Liver (tissue), 9 donors: Measurements from ENCODE around the gene IL1RAPL1. TPM values are rescaled to one million over a fixed set of nuclear protein-coding genes. Genes with fewer than 3 reads are reported as not detected.

Experiments
- DNase-seq: peaks from one replicate; pipeline ENCODE4 v3.0.0-alpha.2; 2017; ENCODE audit warnings: low spot score
- H3K27ac ChIP-seq, 2 donors: one replicate each; pipeline ENCODE4 v1.7.0; 2013; ENCODE audit warnings: inconsistent platforms in 2 of 2, low read length in 2 of 2, control low read depth in 1 of 2, low read depth in 1 of 2, mild to moderate bottlenecking in 1 of 2
- H3K27me3 ChIP-seq, 4 donors: one replicate each; pipeline versions ENCODE4 v1.6.1 to v1.7.0; 2013; ENCODE audit warnings: low read length in 3 of 4, inconsistent platforms in 1 of 4, mild to moderate bottlenecking in 1 of 4, moderate library complexity in 1 of 4; ENCODE audit not compliant: control insufficient read depth in 4 of 4, insufficient read depth in 4 of 4
- H3K36me3 ChIP-seq, 4 donors: one replicate each; pipeline versions ENCODE4 v1.6.1 to v1.7.0; 2013; ENCODE audit warnings: low read length in 3 of 4, mild to moderate bottlenecking in 3 of 4, low read depth in 1 of 4, moderate library complexity in 1 of 4; ENCODE audit not compliant: control insufficient read depth in 4 of 4, insufficient read depth in 3 of 4
- H3K4me1 ChIP-seq, 4 donors: one replicate each; pipeline versions ENCODE4 v1.6.1 to v1.7.0; 2013; ENCODE audit warnings: low read length in 3 of 4, mild to moderate bottlenecking in 3 of 4, moderate library complexity in 1 of 4; ENCODE audit not compliant: control insufficient read depth in 4 of 4, insufficient read depth in 4 of 4
- H3K4me3 ChIP-seq, 3 donors: one replicate each; pipeline versions ENCODE4 v1.6.1 to v1.7.0; 2013; ENCODE audit warnings: low read length in 3 of 3, control low read depth in 1 of 3, low read depth in 1 of 3, mild to moderate bottlenecking in 1 of 3
- H3K9ac ChIP-seq, 2 donors: one replicate each; pipeline ENCODE4 v1.7.0; 2013; ENCODE audit warnings: low read length in 2 of 2, mild to moderate bottlenecking in 2 of 2, moderate library complexity in 2 of 2, control low read depth in 1 of 2, low read depth in 1 of 2
- H3K9me3 ChIP-seq, 4 donors: one replicate each; pipeline versions ENCODE4 v1.6.1 to v1.7.0; 2013; ENCODE audit warnings: low read length in 3 of 4; ENCODE audit not compliant: control insufficient read depth in 4 of 4
- EGR1 ChIP-seq, 2 donors: IDR thresholded peaks; 2 replicates each; pipeline ENCODE4 v1.6.1; 2016 to 2018; ENCODE audit warnings: antibody characterized with exemption in 2 of 2, low read depth in 2 of 2
- FOXA1 ChIP-seq: IDR thresholded peaks from 2 replicates; pipeline ENCODE4 v1.6.1; 2016; ENCODE audit warnings: antibody characterized with exemption
- FOXA2 ChIP-seq: IDR thresholded peaks from 2 replicates; pipeline ENCODE4 v1.6.1; 2016; ENCODE audit warnings: antibody characterized with exemption
- GABPA ChIP-seq, 2 donors: IDR thresholded peaks in 1 of 2; conservative IDR thresholded peaks in 1 of 2; 2 replicates each; pipeline ENCODE4 v1.6.1; 2016; ENCODE audit warnings: antibody characterized with exemption in 2 of 2, mild to moderate bottlenecking in 1 of 2, moderate library complexity in 1 of 2
- HNF4A ChIP-seq, 2 donors: conservative IDR thresholded peaks; 2 replicates each; pipeline ENCODE4 v1.6.1; 2016; ENCODE audit warnings: antibody characterized with exemption in 2 of 2, mild to moderate bottlenecking in 2 of 2
- HNF4G ChIP-seq: IDR thresholded peaks from 2 replicates; pipeline ENCODE4 v1.6.1; 2016; ENCODE audit warnings: antibody characterized with exemption
- JUND ChIP-seq, 2 donors: IDR thresholded peaks; 2 replicates each; pipeline ENCODE4 v1.6.1; 2016; ENCODE audit warnings: antibody characterized with exemption in 2 of 2
- MAX ChIP-seq: IDR thresholded peaks from 2 replicates; pipeline ENCODE4 v1.6.1; 2016; ENCODE audit warnings: antibody characterized with exemption
- NR2F2 ChIP-seq: IDR thresholded peaks from 2 replicates; pipeline ENCODE4 v1.6.1; 2016; ENCODE audit warnings: antibody characterized with exemption
- RAD21 ChIP-seq, 2 donors: IDR thresholded peaks; 2 replicates each; pipeline ENCODE4 v1.6.1; 2016; ENCODE audit warnings: antibody characterized with exemption in 2 of 2, mild to moderate bottlenecking in 2 of 2
- RXRA ChIP-seq, 2 donors: IDR thresholded peaks; 2 replicates each; pipeline ENCODE4 v1.6.1; 2017 to 2018; ENCODE audit warnings: antibody characterized with exemption in 2 of 2, mild to moderate bottlenecking in 1 of 2
- SP1 ChIP-seq: IDR thresholded peaks from 2 replicates; pipeline ENCODE4 v1.6.1; 2018; ENCODE audit warnings: antibody characterized with exemption, mild to moderate bottlenecking
- TAF1 ChIP-seq: conservative IDR thresholded peaks from 2 replicates; pipeline ENCODE4 v1.6.1; 2016; ENCODE audit warnings: antibody characterized with exemption, mild to moderate bottlenecking
- YY1 ChIP-seq: IDR thresholded peaks from 2 replicates; pipeline ENCODE4 v1.6.1; 2016; ENCODE audit warnings: antibody characterized with exemption, mild to moderate bottlenecking
- WGBS: extraction: QIAGEN DNeasy Blood & Tissue Kit; methylation state at CpG from one replicate; pipeline ENCODE4 v1.1.7; 2013; 5-methylcytosine and 5-hydroxymethylcytosine counted together
- polyA plus RNA-seq, 2 donors: library from polyadenylated mRNA; stranded (reverse) in 1 of 2; unstranded in 1 of 2; fragments of 200-250 nt in 1 of 2; fragments of >200 nt in 1 of 2; fragmentation: Nextera tagmentation in 1 of 2; extraction: Ambion mirVana in 1 of 2; gene quantifications; one replicate each; pipeline versions ENCODE4 v1.2.1 to v1.2.3, GENCODE V29; 2013 to 2015
- total RNA-seq, 2 donors: library from RNA; depleted of rRNA; stranded (reverse); fragments of >200 nt; gene quantifications; one replicate each; pipeline ENCODE4 v1.2.3, GENCODE V29; 2014
- TF ChIP-seq, protein P1 (sequence below): IDR thresholded peaks from 2 replicates; pipeline ENCODE4 v1.6.1; 2016; ENCODE audit warnings: antibody characterized with exemption
- TF ChIP-seq, protein P2 (sequence below): fragments of 150-350 bp; IDR thresholded peaks from 2 replicates; pipeline ENCODE4 v1.5.1; 2017; ENCODE audit warnings: improper control_type of control experiment, low read depth, low read length; ENCODE audit not compliant: missing input control
- donor health status: healthy.
- donor health status: healthy.
- donor health status: healthy.
- donor health status: healthy.
- donor health status: healthy.

Gene IL1RAPL1
- total and polyA plus RNA-seq, 4 donors, result 0.08 to 0.33 TPM; not detected in 2

DNA sequence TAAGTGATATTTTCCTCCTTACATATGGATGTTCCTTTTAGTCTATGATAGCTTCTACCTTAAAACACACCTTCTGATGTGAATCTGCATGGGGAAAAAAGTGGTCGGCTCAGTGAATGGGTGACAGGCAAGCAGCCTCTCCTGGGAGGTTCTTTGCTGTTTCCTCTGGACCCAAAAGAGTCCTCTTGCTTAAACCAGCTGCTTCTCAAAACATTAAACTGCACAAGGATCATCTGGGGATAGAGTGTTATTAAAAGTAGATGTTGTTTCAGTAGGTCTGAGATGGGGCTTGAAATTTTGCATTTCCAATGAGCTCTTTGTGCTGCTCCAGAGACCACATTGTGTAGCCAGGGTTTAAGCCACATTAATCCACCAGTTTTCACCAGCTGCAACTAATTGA, 452.9 kb downstream of the IL1RAPL1 start (continued):
- TF ChIP-seq FOXA1 (no peak), MAX (no peak)

- Histone ChIP-seq H3K27ac (no peak overlapping the region), H3K9ac (no peak overlapping the region), H3K4me3 (no peak overlapping the region), H3K4me1 (no peaks in the 10 kb centered on the region), H3K9me3 (no peaks in the 10 kb centered on the region), H3K27me3 (no peaks in the 10 kb centered on the region), H3K36me3 (no peaks in the 10 kb centered on the region)
- 96% methylated on average over 2 of the region's 2 CpGs for WGBS
- no peak for TF ChIP-seq HNF4G
- no peak for TF ChIP-seq TAF1
- TF ChIP-seq RXRA (IDR thresholded peaks at IDR 0.05), result no peak
- TF ChIP-seq, protein P1, sequence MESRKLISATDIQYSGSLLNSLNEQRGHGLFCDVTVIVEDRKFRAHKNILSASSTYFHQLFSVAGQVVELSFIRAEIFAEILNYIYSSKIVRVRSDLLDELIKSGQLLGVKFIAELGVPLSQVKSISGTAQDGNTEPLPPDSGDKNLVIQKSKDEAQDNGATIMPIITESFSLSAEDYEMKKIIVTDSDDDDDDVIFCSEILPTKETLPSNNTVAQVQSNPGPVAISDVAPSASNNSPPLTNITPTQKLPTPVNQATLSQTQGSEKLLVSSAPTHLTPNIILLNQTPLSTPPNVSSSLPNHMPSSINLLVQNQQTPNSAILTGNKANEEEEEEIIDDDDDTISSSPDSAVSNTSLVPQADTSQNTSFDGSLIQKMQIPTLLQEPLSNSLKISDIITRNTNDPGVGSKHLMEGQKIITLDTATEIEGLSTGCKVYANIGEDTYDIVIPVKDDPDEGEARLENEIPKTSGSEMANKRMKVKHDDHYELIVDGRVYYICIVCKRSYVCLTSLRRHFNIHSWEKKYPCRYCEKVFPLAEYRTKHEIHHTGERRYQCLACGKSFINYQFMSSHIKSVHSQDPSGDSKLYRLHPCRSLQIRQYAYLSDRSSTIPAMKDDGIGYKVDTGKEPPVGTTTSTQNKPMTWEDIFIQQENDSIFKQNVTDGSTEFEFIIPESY, result no peak
- TF ChIP-seq EGR1 (IDR thresholded peaks at IDR 0.05; ENCODE audit: low read depth in 2 of 2), result no peak
- TF ChIP-seq FOXA1, result no peak
- DNase-seq, result no peak
Measured at GRCh38 chrX:29042341-29042740, 455.1 kb downstream of the IL1RAPL1 start.

- DNase-seq, result no peak
- H3K9me3 ChIP-seq, result no peaks in the 10 kb centered on the region
- no peak for TF ChIP-seq EGR1 (IDR thresholded peaks at IDR 0.05; ENCODE audit: low read depth in 2 of 2)
- TF ChIP-seq, protein P1, result no peak
- TF ChIP-seq TAF1, result no peak
- no peak for TF ChIP-seq RAD21 (IDR thresholded peaks at IDR 0.05)
- TF ChIP-seq RXRA (IDR thresholded peaks at IDR 0.05), result no peak
- no peak for TF ChIP-seq SP1
- no peak for TF ChIP-seq FOXA2
- TF ChIP-seq GABPA (IDR thresholded peaks at IDR 0.05 in 1 of 2, conservative IDR thresholded peaks at IDR 0.05 in 1 of 2), result no peak
- TF ChIP-seq HNF4G, result no peak
- TF ChIP-seq JUND (IDR thresholded peaks at IDR 0.05), result no peak
- TF ChIP-seq FOXA1, result no peak
- TF ChIP-seq HNF4A (conservative IDR thresholded peaks at IDR 0.05), result no peak
- TF ChIP-seq NR2F2, result no peak
- TF ChIP-seq, protein P2, sequence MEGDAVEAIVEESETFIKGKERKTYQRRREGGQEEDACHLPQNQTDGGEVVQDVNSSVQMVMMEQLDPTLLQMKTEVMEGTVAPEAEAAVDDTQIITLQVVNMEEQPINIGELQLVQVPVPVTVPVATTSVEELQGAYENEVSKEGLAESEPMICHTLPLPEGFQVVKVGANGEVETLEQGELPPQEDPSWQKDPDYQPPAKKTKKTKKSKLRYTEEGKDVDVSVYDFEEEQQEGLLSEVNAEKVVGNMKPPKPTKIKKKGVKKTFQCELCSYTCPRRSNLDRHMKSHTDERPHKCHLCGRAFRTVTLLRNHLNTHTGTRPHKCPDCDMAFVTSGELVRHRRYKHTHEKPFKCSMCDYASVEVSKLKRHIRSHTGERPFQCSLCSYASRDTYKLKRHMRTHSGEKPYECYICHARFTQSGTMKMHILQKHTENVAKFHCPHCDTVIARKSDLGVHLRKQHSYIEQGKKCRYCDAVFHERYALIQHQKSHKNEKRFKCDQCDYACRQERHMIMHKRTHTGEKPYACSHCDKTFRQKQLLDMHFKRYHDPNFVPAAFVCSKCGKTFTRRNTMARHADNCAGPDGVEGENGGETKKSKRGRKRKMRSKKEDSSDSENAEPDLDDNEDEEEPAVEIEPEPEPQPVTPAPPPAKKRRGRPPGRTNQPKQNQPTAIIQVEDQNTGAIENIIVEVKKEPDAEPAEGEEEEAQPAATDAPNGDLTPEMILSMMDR, result no peak
- no peak for TF ChIP-seq YY1
- no peak overlapping the region for H3K4me3 ChIP-seq
- H3K4me1 ChIP-seq, result no peaks in the 10 kb centered on the region
- no peaks in the 10 kb centered on the region for H3K27me3 ChIP-seq
- 83% methylated on average over 3 of the region's 3 CpGs for WGBS
- H3K27ac ChIP-seq, result no peak overlapping the region
- no peak overlapping the region for H3K9ac ChIP-seq
- no peaks in the 10 kb centered on the region for H3K36me3 ChIP-seq
Measured at GRCh38 chrX:29043746-29044145, 456.5 kb downstream of the IL1RAPL1 start.
